ENCODE results near the gene SHC3.

Gene SHC3

GRCh38 chr9:88974641-88975040 lies 204.0 kb downstream of the SHC3 start:
- Histone ChIP-seq H3K27me3 (ENCODE audit: control insufficient read depth in 1 of 2, insufficient read depth in 2 of 2, low read length in 2 of 2) (no peaks in the 10 kb centered on the region), H3K4me1 (ENCODE audit: control insufficient read depth in 1 of 2, insufficient read depth in 2 of 2, low read length in 2 of 2) (no peaks in the 10 kb centered on the region), H3K9ac (ENCODE audit: low read depth in 1 of 2, low read length in 2 of 2) (no peak overlapping the region), H3K4me3 (ENCODE audit: low read depth in 1 of 2, low read length in 2 of 2) (no peak overlapping the region), H3K27ac (ENCODE audit: low read depth, low read length) (no peak overlapping the region), H3K9me3 (ENCODE audit: control insufficient read depth in 1 of 2, low read length in 2 of 2) (no peaks in the 10 kb centered on the region), H3K36me3 (ENCODE audit: control insufficient read depth in 1 of 2, insufficient read depth in 2 of 2, low read length in 2 of 2) (no peaks in the 10 kb centered on the region)

GRCh38 chr9:88973281-88974045 lies 205.2 kb downstream of the SHC3 start:
- no peaks in the 10 kb centered on the region for H3K36me3 ChIP-seq (ENCODE audit: control insufficient read depth in 1 of 2, insufficient read depth in 2 of 2, low read length in 2 of 2)
- H3K9ac ChIP-seq (ENCODE audit: low read depth in 1 of 2, low read length in 2 of 2), result no peak overlapping the region
- H3K4me3 ChIP-seq (ENCODE audit: low read depth in 1 of 2, low read length in 2 of 2), result no peak overlapping the region
- no peak overlapping the region for H3K27ac ChIP-seq (ENCODE audit: low read depth, low read length)
- H3K27me3 ChIP-seq (ENCODE audit: control insufficient read depth in 1 of 2, insufficient read depth in 2 of 2, low read length in 2 of 2), result no peaks in the 10 kb centered on the region
- no peaks in the 10 kb centered on the region for H3K4me1 ChIP-seq (ENCODE audit: control insufficient read depth in 1 of 2, insufficient read depth in 2 of 2, low read length in 2 of 2)
- no peaks in the 10 kb centered on the region for H3K9me3 ChIP-seq (ENCODE audit: control insufficient read depth in 1 of 2, low read length in 2 of 2)

GRCh38 chr9:88972401-88972800 lies 206.2 kb downstream of the SHC3 start:
- H3K36me3 ChIP-seq (ENCODE audit: control insufficient read depth in 1 of 2, insufficient read depth in 2 of 2, low read length in 2 of 2), result no peaks in the 10 kb centered on the region
- H3K4me1 ChIP-seq (ENCODE audit: control insufficient read depth in 1 of 2, insufficient read depth in 2 of 2, low read length in 2 of 2), result no peaks in the 10 kb centered on the region
- H3K9ac ChIP-seq (ENCODE audit: low read depth in 1 of 2, low read length in 2 of 2), result no peak overlapping the region
- H3K9me3 ChIP-seq (ENCODE audit: control insufficient read depth in 1 of 2, low read length in 2 of 2), result no peaks in the 10 kb centered on the region
- no peak overlapping the region for H3K4me3 ChIP-seq (ENCODE audit: low read depth in 1 of 2, low read length in 2 of 2)
- no peak overlapping the region for H3K27ac ChIP-seq (ENCODE audit: low read depth, low read length)
- H3K27me3 ChIP-seq (ENCODE audit: control insufficient read depth in 1 of 2, insufficient read depth in 2 of 2, low read length in 2 of 2), result no peaks in the 10 kb centered on the region

GRCh38 chr9:88971131-88971960 lies 207.3 kb downstream of the SHC3 start:
- Histone ChIP-seq H3K27me3 (ENCODE audit: control insufficient read depth in 1 of 2, insufficient read depth in 2 of 2, low read length in 2 of 2) (no peaks in the 10 kb centered on the region), H3K36me3 (ENCODE audit: control insufficient read depth in 1 of 2, insufficient read depth in 2 of 2, low read length in 2 of 2) (no peaks in the 10 kb centered on the region)

GRCh38 chr9:88969646-88970373 lies 208.8 kb downstream of the SHC3 start:
- Histone ChIP-seq H3K27ac (ENCODE audit: low read depth, low read length) (no peak overlapping the region), H3K9me3 (ENCODE audit: control insufficient read depth in 1 of 2, low read length in 2 of 2) (no peaks in the 10 kb centered on the region), H3K4me1 (ENCODE audit: control insufficient read depth in 1 of 2, insufficient read depth in 2 of 2, low read length in 2 of 2) (no peaks in the 10 kb centered on the region), H3K4me3 (ENCODE audit: low read depth in 1 of 2, low read length in 2 of 2) (no peak overlapping the region), H3K9ac (ENCODE audit: low read depth in 1 of 2, low read length in 2 of 2) (no peak overlapping the region), H3K36me3 (ENCODE audit: control insufficient read depth in 1 of 2, insufficient read depth in 2 of 2, low read length in 2 of 2) (no peaks in the 10 kb centered on the region), H3K27me3 (ENCODE audit: control insufficient read depth in 1 of 2, insufficient read depth in 2 of 2, low read length in 2 of 2) (no peaks in the 10 kb centered on the region)

More at GRCh38 chr9:88971131-88971960, 207.3 kb downstream of the SHC3 start:
- Histone ChIP-seq H3K27ac (ENCODE audit: low read depth, low read length) (no peak overlapping the region), H3K9ac (ENCODE audit: low read depth in 1 of 2, low read length in 2 of 2) (no peak overlapping the region), H3K4me1 (ENCODE audit: control insufficient read depth in 1 of 2, insufficient read depth in 2 of 2, low read length in 2 of 2) (no peaks in the 10 kb centered on the region), H3K9me3 (ENCODE audit: control insufficient read depth in 1 of 2, low read length in 2 of 2) (no peaks in the 10 kb centered on the region), H3K4me3 (ENCODE audit: low read depth in 1 of 2, low read length in 2 of 2) (no peak overlapping the region)

- Histone ChIP-seq H3K36me3 (ENCODE audit: control insufficient read depth in 1 of 2, insufficient read depth in 2 of 2, low read length in 2 of 2) (no peaks in the 10 kb centered on the region), H3K4me3 (ENCODE audit: low read depth in 1 of 2, low read length in 2 of 2) (no peak overlapping the region), H3K9me3 (ENCODE audit: control insufficient read depth in 1 of 2, low read length in 2 of 2) (no peaks in the 10 kb centered on the region), H3K27ac (ENCODE audit: low read depth, low read length) (no peak overlapping the region), H3K9ac (ENCODE audit: low read depth in 1 of 2, low read length in 2 of 2) (no peak overlapping the region), H3K27me3 (ENCODE audit: control insufficient read depth in 1 of 2, insufficient read depth in 2 of 2, low read length in 2 of 2) (no peaks in the 10 kb centered on the region), H3K4me1 (ENCODE audit: control insufficient read depth in 1 of 2, insufficient read depth in 2 of 2, low read length in 2 of 2) (no peaks in the 10 kb centered on the region)
Observed at GRCh38 chr9:88968799-88969198, 209.8 kb downstream of the SHC3 start.

GRCh38 chr9:88966894-88967676 lies 211.5 kb downstream of the SHC3 start:
- no peaks in the 10 kb centered on the region for H3K36me3 ChIP-seq (ENCODE audit: control insufficient read depth in 1 of 2, insufficient read depth in 2 of 2, low read length in 2 of 2)
- H3K27me3 ChIP-seq (ENCODE audit: control insufficient read depth in 1 of 2, insufficient read depth in 2 of 2, low read length in 2 of 2), result no peaks in the 10 kb centered on the region
- H3K9me3 ChIP-seq (ENCODE audit: control insufficient read depth in 1 of 2, low read length in 2 of 2), result no peaks in the 10 kb centered on the region
- H3K4me3 ChIP-seq (ENCODE audit: low read depth in 1 of 2, low read length in 2 of 2), result no peak overlapping the region
- H3K4me1 ChIP-seq (ENCODE audit: control insufficient read depth in 1 of 2, insufficient read depth in 2 of 2, low read length in 2 of 2), result no peaks in the 10 kb centered on the region
- H3K9ac ChIP-seq (ENCODE audit: low read depth in 1 of 2, low read length in 2 of 2), result no peak overlapping the region
- no peak overlapping the region for H3K27ac ChIP-seq (ENCODE audit: low read depth, low read length)

GRCh38 chr9:88965473-88965872 lies 213.1 kb downstream of the SHC3 start:
- Histone ChIP-seq H3K9ac (ENCODE audit: low read depth in 1 of 2, low read length in 2 of 2) (no peak overlapping the region), H3K27ac (ENCODE audit: low read depth, low read length) (no peak overlapping the region), H3K9me3 (ENCODE audit: control insufficient read depth in 1 of 2, low read length in 2 of 2) (no peaks in the 10 kb centered on the region), H3K36me3 (ENCODE audit: control insufficient read depth in 1 of 2, insufficient read depth in 2 of 2, low read length in 2 of 2) (no peaks in the 10 kb centered on the region), H3K4me3 (ENCODE audit: low read depth in 1 of 2, low read length in 2 of 2) (no peak overlapping the region), H3K27me3 (ENCODE audit: control insufficient read depth in 1 of 2, insufficient read depth in 2 of 2, low read length in 2 of 2) (peaks cover 0 to 4% of the 10 kb centered on the region in 2 donors), H3K4me1 (ENCODE audit: control insufficient read depth in 1 of 2, insufficient read depth in 2 of 2, low read length in 2 of 2) (no peaks in the 10 kb centered on the region)

- Histone ChIP-seq H3K4me3 (ENCODE audit: low read depth in 1 of 2, low read length in 2 of 2) (no peak overlapping the region), H3K9ac (ENCODE audit: low read depth in 1 of 2, low read length in 2 of 2) (no peak overlapping the region), H3K27me3 (ENCODE audit: control insufficient read depth in 1 of 2, insufficient read depth in 2 of 2, low read length in 2 of 2) (peaks cover 0 to 4% of the 10 kb centered on the region in 2 donors), H3K36me3 (ENCODE audit: control insufficient read depth in 1 of 2, insufficient read depth in 2 of 2, low read length in 2 of 2) (no peaks in the 10 kb centered on the region), H3K27ac (ENCODE audit: low read depth, low read length) (no peak overlapping the region), H3K9me3 (ENCODE audit: control insufficient read depth in 1 of 2, low read length in 2 of 2) (no peaks in the 10 kb centered on the region), H3K4me1 (ENCODE audit: control insufficient read depth in 1 of 2, insufficient read depth in 2 of 2, low read length in 2 of 2) (no peaks in the 10 kb centered on the region)
Observed at GRCh38 chr9:88960632-88961031, 218.0 kb downstream of the SHC3 start.

All from duodenal mucosa (tissue), 2 donors.